ENCODE data around the gene VEPH1.

The VEPH1 gene

DNA sequence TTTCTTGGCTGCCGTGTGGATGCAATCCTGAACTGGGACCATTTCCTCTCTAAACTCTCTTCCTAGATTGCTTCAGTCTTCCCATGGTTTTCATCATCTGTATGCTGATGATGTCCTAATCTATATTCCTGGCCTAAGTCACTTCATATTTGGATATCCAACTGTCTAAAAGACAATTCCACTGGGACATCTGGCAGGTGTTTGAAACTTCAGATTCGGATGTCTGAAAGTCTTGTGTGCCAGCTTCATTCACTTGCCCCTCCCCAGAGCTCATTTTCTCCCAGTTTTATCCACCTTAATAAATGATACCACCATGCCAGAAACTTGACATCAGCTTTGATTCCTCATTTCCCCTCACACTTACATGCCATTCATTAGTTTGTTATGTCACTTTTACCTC, 201.5 kb downstream of the VEPH1 start:
- no peak for DNase-seq (ENCODE audit: low read depth)

DNA sequence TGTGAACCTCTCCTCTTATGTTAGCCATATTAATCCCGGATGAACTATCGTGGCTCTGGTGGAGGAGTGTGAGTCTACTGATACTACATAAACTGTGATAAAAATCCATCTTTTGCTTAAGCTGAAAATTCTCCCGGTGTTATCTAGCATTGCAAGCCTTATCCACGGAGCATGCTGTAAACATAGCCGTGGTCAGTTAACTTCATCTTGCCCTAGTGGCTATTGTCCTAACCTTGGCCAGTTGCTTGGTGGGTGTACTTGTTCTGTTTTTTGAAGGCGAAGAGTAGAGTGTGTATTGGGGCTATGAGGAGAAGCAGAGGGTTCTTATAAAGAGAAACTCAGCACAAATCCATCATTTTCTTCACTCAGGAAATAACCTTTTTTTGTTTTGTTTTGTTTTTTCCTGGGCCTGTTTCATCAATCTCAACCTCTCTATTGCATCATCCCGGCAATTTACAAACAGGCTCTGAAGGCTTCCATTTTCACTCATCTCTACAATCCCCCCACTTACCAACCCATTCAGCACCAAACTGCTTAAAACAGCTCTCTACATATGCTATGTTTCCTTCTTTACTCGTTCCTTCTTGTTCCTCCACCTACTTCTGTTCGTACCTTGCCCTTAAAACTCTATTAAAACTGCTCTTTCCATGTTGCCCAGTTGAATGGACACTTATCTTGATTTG, 202.1 kb downstream of the VEPH1 start:
- DNase-seq (ENCODE audit: low read depth), result no peak

DNA sequence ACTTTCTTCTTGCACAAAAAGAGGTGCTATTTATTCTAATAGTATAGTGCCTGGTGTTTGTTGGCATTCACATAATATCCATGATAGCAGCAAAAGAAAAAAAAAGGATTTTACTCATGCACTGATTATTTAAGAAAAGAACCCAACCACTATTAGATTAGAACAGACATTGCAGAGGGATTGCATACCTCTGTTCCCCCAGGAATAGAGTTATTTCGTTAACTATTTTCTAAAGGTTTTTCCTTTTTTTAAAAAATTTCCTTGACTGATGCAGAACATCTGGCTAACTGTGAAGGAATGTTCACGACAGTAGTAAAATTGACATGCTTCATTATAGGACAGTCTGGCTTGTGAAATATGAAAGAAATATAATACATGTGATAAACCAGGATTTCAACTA, 203.1 kb downstream of the VEPH1 start:
- no peak for DNase-seq (ENCODE audit: low read depth)

DNA sequence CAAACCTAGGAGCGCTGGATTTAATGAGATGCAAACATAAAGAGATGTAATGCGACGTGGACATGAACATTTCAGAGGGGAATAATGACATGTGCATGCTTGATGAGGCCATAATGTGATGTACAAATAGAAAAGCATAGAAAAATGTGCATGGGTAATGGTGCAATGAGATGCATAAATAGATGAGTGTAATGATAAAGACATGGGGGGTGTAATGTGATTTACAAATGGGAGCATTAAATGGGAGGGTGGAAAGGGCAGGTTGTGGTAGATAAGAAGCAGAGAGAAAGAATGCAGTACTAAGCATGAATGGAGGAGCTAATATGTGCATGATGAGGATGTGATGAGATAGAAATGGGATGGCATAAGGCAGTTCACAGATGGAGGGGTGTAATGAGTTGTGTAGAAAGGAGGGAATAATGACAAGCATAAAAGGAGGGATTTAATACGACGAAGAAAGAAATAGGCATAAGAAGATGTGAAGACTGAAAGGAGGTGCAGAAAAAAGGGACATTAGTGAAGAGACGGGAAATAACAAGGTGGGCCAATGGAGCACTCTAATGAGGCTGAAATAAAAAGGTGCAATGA, 205.8 kb downstream of the VEPH1 start:
- DNase-seq (ENCODE audit: low read depth), result no peak

DNA sequence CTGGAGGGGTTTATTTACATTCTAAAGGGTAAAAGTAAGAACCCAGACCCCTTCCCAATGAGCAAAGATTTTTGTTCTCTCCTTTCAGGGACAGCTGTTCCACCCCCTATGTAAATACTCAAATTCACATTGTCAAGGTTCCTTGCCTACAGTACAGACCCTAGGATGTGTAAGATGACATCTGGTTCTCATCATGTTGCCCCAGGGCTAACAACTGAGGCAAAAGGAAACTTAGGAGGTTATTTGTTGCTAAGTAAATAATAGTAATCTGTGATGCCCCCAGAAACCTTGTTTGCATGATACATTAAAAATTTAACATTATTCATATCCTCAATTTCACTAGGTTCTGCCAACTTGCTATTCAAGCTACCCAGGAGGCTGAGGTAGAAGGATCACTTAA, 208.3 kb downstream of the VEPH1 start:
- no peak for DNase-seq (ENCODE audit: low read depth)

DNA sequence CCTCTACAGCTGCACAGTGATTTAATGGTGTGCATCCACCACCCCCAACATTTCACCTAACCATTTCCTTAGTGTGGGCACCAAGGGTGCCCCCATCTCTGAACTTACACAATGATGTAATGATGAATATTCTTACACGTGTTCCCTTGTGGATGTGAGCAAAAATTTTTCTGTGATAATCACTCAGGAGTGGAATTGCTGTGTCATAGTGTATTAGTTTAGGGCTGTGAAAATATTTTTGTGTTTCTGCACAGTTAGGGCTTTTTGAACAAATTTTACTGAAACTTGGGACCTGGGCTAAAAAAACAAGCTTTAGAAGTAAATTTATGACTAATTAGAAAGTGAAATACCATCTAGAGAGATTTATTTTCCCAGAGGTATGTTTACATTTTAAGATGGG, 208.7 kb downstream of the VEPH1 start:
- DNase-seq (ENCODE audit: low read depth), result no peak

DNA sequence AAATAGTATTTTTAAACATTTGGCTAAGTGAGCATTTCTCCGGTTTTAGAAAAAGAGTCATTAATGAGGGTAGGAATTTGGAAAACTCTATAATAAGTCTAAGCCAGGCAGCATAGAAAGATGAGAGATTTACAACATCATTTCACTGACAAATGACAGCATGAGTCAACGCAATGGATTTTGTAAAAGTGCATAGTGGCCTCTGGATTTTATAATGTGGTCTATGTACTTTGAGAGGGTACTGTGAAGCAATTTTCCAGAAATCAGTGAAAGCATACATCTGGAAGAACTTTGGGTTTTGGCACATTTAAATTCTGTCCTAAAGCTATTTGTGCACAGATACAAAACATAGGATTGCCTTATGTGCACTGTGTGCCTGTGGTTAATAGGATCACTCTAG, 212.4 kb downstream of the VEPH1 start:
- DNase-seq (ENCODE audit: low read depth), result no peak

DNA sequence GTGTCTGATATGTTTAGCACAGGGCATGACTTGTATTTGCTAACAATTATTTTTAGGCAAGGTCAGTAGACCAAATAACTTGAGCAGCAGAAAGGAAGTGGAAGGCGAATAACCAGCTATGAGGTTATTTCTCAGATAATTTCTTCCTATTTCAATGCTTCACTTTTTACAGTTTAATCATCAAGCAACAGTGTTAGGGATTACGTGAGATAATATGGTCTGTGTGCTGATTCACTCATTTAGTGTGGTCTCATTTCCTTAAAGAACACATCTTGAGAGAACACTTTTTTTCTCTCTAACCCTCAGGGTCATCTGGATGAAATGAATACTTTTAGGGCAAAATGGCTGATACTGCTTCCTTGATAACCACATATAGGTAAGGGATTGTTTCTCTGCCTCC, 217.2 kb downstream of the VEPH1 start:
- DNase-seq (ENCODE audit: low read depth), result no peak

DNA sequence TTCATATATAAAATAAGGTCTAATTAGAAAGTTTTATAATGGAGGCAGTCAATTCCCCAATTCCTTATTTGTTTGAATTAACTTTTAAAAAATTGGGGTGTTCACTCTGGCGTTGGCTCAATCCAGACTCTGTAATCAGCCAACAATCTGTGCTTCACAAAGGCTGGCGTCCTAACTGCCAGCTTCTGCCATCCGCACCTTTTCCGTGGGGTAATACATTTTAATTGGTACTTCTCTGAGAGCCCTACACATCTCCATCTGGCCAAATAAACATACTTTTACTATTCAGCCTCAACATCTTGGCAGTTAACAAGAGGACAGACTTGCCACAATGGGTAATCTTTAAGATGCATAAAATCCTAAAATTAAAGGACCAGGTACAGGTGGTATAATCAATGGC, 218.1 kb downstream of the VEPH1 start:
- no peak for DNase-seq (ENCODE audit: low read depth)

DNA sequence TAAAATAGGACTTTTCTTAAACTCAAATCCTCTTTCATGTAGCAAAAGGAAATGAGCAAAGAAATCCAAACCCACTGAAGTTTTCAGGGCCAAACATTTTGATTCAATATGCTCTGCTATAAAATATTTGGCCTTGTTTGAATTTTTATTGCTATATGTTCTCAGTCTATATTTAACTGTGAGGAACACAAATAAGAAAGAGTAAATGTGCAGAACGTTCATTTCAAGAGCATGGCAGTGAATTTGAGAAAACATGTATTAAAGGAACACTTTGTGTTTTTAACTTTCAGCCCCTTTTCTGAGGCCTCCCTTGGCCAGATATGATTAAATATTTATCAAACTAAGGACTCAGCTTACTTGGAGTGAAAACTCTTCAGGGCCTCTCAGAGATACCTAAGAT, 218.5 kb downstream of the VEPH1 start:
- no peak for DNase-seq (ENCODE audit: low read depth)

DNA sequence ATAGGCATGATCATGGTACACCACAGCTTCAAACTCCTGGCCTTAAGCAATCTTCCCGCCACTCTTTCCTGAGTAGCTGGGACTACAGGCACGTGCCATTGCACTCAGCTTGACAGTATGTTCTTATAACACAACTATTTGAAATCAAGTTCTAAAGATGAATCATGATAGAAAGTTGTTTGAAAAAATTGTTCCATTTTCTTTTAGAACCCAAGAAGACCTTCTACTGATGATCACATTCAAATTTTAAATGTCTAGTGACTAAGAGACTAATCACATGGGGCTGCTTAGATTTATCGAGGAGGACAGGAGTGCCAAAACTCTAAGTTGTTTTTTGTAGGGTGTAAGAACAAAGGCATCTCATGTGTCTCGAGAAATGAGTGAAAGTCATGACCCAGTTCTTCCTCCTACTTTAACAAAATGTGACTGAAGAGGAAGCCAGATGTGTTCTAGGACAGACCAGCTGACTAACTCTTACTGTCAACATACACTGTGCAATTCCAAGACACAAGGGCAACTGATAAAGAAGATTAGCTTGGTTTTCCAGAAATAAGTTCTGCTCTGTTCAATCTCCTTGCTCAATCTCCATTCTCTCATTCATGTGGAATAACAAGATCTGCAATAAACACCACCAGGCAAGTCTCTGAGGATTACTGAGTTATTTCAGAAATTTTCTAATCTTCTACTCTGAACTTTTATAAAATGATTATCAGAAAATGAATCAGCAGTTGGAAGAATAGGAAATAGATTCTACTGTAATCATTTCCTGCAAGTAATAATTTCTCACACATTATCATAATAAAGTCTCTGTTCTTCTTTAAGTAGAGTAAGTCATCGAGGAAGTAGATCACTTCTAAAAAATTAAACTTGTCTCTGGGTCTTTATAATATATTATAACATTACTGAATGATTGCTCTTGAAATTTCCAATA, 220.7 kb downstream of the VEPH1 start:
- DNase-seq (ENCODE audit: low read depth), result no peak

DNA sequence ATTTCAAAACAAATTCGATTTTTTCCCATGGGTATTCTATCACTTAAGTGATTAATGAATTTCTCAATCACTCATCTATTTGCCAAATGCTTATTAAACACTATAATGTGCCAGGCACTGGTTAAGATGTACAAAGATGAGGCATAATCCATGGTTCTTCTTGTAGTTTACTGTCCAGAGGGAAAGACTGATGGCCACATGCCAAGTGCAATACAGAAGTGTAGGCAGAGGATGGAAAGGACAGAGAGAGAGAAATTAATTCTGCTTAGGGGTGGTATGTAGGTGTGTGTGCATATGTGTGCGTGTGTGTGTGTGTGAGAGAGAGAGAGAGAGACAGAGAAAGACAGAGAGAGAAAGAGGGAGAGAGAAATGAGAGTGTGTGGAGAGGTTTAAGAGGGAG, 222.4 kb downstream of the VEPH1 start:
- DNase-seq (ENCODE audit: low read depth), result no peak

DNA sequence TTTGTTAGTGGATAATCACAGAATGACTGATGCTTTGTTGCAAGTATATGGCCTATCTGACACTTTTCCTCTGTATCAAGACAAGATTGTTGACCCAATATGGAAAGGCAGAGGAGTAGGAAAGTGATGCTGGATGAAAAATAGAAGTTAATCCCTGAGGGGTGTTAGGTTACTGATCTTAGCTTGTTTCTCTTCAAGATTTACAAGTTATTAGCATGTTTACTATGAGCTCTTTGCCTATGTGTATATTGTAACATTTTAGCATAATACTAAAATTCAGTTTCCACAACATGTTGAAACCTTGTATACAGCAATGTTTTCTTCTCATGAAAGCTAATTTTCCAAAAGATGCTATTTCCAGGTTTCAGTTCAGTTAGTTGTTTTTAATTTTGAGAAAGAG, 222.9 kb downstream of the VEPH1 start:
- DNase-seq (ENCODE audit: low read depth), result no peak

DNA sequence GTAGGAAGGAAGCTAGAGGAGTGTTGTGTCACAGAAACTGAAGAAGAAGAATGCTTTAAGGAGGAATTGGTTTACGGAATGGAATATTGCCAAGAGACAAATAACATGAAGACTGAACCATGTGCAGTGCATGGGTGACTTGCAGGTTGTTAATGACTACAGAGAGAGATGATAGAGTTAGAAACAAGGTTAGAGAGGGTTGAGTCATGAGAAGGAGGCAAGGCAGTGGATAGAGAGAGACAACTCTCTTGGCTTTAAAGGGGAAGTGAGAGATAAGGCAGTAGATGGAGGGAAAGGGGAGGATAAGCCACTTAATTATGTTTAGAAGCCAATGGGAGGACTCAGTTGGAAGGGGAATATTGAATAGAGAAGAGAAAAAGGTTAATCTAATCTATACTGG, 224.0 kb downstream of the VEPH1 start:
- DNase-seq (ENCODE audit: low read depth), result no peak

DNA sequence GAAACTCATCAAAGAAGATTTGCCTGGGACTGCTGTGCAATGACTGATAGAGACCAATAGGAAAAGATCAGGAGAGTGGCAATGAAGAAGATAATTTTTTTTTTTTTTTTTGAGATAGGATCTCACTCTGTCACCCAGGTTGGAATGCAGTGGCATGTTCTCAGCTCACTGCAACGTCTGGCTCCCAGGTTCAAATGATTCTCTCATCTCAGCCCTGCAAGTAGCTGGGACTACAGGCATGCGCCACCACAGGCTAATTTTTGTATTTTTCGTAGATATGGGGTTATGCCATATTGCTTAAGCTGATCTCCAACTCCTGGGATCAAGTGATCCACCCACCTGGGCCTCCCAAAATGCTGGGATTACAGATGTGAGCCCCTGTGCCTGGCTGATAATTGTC, 226.4 kb downstream of the VEPH1 start:
- DNase-seq (ENCODE audit: low read depth), result no peak

DNA sequence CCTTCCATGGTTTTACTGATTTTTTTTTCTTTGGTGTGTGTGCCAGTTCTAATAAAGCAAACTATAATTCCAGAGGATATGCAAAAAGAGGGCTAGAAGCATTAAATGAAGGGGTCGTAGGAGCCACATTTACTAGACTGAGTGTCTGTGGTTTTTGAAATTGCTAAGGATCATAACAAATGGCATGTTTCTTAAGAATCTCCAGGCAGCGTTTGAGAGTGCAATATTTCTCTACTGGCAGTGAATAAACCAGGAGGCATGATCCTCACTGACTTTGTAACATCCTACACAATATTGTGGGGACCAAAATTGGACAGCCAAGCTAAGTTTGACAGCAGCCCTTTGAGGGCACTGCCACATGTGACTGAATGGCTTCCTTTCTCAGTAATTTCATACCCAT, 227.4 kb downstream of the VEPH1 start:
- DNase-seq (ENCODE audit: low read depth), result no peak

DNA sequence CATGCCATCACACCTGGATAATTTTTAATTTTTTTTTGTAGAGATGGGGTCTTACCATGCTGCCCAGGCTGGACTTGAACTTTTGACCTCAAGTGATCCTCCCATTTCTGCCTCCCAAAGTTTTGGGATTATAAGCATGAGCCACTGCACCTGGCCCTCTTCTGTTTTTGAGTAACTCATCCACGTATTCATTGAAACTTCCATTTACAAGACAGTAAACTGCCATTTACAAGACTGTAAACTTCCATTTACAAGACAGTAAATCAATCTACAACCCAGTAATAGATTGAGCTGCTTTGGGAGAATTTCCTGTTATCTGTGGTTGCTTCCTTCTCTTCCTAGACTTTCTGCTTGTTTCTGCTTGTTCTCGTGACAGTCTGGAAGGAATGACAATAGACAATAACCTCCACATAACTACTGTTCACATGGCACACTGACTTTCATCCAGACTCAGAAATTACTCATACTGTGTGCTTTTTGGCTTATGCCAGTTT, 228.5 kb downstream of the VEPH1 start:
- no peak for DNase-seq (ENCODE audit: low read depth)

DNA sequence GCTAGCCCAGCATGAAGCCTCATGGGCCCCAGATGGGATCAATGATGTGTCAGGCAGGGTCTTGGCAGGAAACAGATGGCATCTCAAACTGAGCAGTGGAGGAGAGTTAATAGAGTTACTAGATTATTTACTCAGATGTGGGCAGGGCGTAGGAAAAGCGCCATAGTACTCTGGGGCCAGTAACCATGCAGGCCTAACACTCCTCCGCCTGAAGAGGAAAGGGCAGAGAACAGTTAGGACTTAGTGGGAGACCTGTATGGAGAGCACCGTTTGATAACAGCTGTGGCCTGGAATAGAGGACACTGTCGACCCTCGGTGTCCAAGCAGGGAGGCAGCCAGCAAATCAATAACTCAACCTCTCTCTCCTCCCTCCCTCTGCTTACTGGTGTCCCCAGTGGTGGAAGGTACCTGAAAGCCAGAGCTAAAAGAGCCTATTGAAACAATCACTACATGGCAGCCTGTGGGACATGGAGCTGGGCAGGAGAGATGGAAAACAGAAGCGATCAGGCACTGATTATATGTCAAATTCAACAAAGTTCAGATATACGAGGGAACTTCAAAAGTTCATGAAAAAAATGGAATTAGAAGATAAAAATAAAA, 231.8 kb downstream of the VEPH1 start:
- DNase-seq (ENCODE audit: low read depth), result no peak

DNA sequence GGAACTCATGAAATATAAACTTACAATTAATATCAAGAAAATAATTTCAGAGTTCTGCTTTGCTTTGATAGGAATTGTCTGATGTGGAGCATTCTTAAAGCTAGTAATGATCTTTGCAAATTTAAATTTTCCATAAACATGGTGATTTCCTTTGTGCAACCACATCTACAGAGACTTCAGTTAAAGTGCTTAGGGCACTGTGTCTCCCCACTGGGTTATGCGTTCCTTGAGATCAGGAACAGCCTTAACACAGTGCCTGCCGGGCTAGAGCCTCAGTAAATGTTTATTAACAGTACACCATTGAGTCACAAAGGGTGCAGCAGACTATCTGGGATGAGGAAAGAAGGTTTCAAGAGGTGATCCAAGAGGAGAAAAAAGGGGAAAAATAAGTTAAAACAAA, 235.2 kb downstream of the VEPH1 start:
- DNase-seq (ENCODE audit: low read depth), result no peak

DNA sequence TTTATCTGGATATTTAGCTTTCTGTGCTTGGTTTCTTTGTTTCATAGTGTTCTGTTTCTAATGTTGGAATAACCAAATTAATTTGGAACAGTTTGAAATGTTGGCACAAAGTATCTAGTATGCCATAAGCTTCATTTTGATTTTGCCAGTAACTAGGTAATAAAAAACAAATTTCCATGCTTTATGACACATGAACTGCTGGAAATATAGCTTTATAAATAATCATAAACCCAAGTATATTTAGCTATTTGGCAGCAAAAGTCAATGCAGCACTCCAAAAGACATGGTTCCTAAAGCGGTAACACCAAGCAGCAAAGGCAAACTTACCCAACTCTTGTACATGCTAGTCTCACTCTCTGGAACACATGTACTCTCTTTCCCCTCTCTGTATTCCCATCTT, 237.3 kb downstream of the VEPH1 start:
- no peak for DNase-seq (ENCODE audit: low read depth)

DNA sequence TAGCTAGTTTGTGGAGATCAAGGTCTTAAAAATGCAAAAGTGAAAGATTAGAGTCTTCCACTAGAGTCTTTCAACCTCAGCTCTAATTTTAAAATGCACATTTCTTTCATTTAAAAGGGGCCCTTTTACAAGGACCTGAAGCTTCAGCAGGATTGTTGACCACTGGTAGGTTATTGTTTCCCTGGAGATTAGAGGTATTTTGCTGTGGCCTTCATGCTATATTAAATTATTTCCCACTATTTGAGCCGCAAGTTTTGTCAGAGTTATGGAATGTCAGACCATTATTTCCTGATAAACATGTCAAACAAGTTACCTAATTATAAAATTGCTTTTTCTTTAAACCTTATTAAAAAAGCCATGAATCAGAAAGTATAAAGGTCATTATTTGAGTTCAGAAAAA, 240.2 kb downstream of the VEPH1 start:
- no peak for DNase-seq (ENCODE audit: low read depth)

DNA sequence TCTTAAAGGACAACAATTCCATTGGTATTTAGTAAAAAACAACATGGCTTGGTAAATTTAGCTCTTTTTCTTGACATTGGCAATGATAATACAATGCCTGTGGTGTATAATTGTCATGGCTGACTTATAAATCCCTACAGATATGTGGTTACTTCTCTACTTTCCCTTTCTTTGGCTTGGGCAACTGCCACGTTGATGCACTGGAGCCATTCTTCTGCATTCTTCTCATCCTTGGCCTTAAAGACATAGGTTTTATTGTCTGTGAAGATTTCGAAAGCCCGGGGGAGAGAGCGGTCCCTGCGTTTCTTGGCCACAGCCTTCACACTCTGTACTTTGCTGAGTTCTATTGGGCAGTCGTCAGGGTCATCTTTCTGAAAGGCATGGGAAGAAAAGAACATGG, 242.2 kb downstream of the VEPH1 start:
- DNase-seq (ENCODE audit: low read depth), result no peak

DNA sequence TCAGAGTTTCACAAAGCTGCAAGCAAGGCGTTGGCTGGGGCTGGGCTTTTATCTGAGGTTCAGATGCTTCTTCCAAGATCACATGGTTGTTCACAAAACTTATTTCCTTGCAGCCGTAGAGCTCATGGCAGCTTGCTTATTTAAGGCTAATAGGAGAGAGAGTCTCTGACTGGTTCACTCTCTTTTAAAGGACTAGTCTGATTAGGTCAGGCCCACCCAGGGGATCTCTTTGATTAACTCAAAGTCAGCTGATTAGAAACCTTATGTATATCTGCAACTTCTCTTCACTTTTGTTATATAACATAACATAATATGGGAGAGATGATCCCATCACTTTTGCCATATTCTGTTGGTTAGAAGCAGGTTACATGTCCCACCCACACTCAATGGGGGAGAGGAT, 243.4 kb downstream of the VEPH1 start:
- DNase-seq (ENCODE audit: low read depth), result no peak

All from stimulated activated CD8-positive, alpha-beta memory T cell treated with anti-CD3 and anti-CD28 coated beads, Interleukin-7, amount 100 ng/mL, for 24 hours (primary cell).